Superior temporal gyrus (tissue), 1 donor: Measurements from ENCODE around the gene SP6.

ENCODE experiments used
- DNase-seq: peaks from one replicate; pipeline ENCODE4 v3.0.0-alpha.2; 2016; ENCODE audit errors: extremely low spot score

The SP6 gene

DNA sequence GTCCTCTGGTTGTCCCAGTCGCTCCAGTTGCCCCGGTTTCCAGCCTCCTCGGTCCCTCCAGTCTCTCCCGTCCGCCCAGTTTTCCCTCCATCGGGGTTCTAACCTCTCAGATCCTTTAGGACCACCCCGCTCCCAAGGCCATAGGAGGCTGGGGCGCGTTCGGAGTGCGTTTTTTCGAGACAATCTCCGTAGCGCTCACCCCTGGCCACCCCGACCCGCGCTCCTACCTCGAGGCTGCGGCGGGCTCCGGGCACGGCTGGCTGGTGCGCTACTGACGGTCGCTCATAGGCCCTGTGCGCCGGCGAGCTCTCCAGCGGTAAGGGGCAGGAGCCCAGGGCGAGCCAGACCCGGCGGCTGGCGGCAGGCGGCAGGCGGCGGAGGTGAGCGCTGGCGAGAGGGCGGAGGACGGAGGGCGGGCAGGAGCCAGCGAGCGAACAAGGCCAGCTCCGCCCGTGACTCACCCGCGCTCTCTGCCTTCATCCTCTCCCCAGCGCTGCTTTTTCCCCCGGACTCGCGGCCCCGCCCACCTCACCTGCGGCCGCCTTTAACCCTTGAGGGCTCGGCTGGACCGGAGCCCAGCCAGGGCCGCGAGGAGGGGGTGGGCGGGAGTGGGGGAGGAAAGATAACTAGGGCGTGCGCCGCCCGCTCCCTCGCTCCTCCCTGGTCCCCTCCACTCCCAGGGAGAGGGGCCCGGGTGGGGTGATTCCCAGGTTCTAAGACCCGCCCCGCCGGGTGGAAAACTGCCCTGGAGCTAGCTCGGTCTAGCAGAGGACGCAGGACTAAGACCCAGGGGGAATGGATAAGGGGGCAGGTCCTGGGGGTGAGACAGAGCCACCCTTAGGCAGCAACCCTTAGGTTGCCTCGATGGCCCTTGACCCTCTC lies at the start of gene SP6:
SP6 (minus strand) TSS at position 472 of the 882 bp plus-strand sequence. CDS start 2,734 bp downstream, outside the sequence.
- DNase-seq, result no peak

DNA sequence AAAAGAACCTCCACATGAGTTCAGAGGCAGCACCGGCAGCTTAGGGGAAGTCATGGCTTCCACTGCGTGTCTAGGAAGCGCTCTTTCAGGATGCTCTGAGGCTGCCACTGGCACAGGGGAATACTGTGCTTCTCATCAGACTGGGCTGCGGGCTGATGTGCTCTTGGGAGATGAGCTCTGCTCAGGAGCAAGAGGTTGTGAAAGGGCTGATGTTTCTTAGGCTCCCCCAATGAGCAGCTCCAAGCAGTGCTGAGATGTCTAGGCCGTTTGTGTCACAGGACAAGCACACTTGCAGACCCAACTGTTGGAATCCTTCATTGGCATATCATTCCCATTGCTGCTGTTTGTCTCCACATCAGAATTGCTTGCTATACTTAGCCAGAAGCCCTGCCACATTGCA lies 48.7 kb upstream of the SP6 start:
- DNase-seq, result no peak

- peak; percentile 2 for DNase-seq
Measured at GRCh38 chr17:47898241-47898640, 47.3 kb upstream of the SP6 start.

- DNase-seq, result peak; percentile 26
Measured at GRCh38 chr17:47897561-47897960, 46.6 kb upstream of the SP6 start.

DNA sequence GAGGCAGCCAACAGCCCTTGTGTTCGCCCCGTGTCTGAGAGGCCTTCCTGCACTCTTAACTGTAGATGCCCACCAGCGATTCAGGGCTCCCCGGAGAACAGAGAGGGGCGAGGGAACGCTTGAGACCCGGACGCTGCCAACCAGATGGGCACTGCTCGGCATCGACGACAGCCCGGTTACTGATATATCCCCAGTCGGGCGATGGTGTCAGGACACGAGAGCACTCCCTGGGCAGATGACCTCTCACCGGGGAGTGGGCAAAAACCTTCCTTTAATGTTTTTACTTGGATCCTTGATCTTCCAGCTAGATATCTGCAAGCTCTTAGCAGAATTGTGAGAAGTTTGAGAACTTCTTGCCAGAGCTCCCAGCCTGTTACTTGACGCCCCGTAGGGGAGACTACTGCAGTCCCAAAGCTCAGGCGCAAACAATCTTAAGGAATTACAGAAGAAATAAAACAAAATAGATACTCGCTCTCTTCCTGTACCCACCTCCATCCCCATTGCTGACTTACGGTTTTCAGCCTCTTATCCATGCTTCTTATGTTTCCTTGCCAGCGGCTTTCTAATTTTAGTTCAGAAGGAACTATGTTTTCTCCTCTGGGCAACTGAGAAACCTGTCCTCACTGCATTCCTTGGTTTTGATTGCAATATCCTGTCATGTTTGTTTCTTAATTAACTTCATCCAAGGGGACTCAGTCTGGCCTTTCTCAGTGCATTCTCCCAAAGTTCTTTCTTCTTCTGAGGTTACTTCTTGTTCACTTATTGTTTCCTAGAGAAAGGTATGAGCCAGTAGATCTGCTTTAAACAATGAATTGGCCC lies 45.9 kb upstream of the SP6 start:
- DNase-seq, result peak; percentile 47

DNA sequence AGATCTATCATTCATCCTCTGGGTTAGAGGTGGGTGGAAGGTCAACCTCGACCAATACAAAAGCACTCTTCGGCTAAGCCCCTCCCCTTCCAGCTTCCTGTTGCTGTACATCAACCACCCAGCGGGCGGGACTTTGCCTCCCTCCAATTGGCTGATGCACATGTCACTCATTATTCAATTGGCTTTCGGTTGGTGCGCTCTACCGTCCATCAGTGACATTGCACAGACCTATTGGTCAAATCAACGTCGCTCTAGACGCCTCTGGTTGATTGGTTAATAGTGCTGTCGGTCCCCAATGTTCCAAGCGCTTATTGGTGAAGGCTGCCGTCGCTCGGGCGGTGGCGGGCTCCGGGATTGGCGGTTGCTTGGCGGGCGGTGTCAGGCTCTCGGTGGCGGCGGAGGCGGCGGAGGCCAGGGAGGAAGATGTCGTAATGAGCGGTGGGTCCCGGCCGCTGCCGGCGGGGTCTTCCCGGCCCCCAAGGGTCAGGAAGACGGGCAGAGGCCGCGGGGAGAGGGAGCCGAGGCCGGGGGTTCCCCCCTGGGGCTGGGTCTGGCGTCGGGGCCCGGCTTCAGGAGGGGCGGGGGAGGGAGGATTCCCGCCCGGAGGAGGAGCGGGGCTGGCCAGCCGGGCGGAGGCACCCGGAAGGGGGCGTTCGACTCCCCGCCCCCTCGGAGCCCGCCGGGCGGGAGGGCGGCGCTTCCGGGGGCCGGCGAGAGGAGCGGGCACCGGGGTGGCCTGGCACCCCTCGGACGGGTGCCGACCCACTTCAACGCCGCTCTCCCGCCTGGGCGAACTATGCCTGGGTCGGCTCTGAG lies 45.1 kb upstream of the SP6 start, which contains the start of gene SP2:
SP2 (plus strand) TSS at position 381 of the 816 bp plus-strand sequence; CDS start at position 432, 51 bp downstream.
- peak; percentile 100 for DNase-seq

GRCh38 chr17:47895347-47895855 lies 44.4 kb upstream of the SP6 start:
- no peak for DNase-seq

DNA sequence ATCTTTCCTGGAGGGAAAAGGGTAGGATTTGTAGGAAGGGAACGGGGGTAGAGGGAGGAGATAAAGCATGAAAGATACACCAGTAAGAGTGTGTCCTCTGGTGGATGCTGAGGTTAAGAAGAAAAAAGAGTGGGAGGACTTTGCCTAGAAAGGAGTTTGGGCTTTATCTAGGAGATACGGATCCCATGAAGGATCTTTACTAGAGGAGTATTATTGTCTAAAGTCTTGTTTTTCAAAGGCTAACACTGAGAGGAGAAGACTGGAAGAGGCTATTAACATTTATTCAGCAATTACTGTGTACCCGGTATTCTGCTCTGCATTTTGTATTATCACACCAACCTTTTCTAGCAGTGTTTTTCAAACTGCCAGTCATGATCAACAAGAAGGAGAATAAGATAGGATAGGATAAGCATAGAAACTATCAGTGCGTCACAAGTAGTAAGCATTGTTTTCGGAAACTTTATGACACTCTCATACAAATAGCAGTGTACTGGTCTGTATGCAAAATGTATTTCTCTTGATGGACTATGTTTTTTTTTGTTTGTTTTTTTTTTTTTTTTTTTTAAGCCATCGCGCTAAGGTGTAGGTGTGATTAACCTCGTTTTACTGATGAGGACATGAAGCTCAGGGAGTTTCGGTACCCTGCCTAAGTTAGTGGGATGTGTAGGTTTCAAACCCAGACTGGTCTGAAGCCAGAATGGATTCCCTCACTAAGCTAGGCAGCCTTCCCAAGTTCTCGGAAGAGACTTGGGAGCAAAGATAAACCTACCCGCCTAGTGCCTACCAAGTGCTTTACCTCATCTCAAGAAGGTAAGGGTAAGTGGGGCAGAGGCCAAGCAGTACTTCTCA lies 43.8 kb upstream of the SP6 start:
- no peak for DNase-seq

GRCh38 chr17:47891545-47892088 lies 40.7 kb upstream of the SP6 start:
- DNase-seq, result no peak

GRCh38 chr17:47889734-47890529 lies 39.0 kb upstream of the SP6 start:
- peak; percentile 85 for DNase-seq

DNA sequence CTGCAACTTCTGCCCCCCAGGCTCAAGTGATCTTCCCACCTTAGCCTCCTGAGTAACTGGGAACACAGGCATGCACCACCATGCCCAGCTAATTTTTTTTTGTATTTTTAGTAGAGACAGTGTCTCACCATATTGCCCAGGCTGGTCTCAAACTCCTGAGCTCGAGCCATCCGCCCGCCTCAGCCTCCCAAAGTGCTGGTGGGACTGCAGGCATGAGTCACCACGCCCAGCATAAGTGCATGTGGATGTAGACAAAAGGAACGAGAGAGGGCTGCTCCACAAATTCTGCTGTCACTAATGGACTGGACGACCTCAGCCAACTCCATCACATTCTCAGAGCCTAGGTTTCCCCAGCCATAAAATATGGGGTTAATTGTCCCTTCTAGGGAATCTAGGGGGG lies 37.3 kb upstream of the SP6 start:
- DNase-seq, result no peak

GRCh38 chr17:47884905-47885730 lies 34.2 kb upstream of the SP6 start:
- no peak for DNase-seq

GRCh38 chr17:47884427-47884740 lies 33.4 kb upstream of the SP6 start:
- no peak for DNase-seq

DNA sequence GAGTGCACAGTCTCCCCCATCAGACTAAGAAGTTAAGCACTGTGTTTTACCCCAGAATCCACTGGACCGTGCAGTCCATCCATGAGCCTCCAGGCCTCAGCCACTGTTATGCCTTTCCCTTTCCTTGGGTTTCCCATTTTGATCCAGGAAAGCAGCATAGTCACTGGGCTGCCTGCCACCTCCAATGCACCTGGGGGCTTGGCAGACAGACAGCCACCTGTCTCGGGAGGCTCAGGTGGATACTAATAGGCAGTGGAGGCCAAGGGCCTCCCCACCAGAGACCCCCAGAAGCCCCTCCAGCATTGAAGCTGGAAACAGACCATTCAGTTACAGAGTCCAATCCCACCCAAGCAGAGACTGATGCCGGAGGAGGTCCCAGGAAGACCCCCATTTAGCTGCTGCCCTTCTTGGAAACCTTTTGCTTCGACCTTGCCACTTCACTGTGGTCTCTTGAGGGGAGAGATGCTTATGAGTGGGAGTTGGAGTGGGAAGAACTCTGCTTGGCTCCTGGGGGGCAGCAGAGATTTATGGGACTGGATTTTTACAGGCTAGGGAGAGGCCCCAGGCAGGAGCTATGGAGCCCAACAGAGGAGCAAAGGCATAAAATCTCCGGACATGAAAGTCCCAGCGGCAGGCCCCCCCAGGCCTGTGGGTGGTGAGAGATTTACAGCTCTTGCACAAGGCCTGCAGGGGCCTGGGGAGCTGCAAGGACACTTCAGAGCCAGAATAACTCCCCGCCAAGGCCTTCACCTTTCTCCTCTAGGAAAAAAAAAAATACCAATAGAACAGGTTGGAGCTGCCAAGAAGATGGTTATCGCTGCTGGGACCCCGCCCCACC lies 32.8 kb upstream of the SP6 start:
- no peak for DNase-seq

- no peak for DNase-seq
Measured at GRCh38 chr17:47882695-47883588, 32.0 kb upstream of the SP6 start.

GRCh38 chr17:47882247-47882646 lies 31.3 kb upstream of the SP6 start:
- no peak for DNase-seq
